ENCODE results near the gene BCR. TPM values are rescaled to one million over a fixed set of nuclear protein-coding genes. Genes with fewer than 3 reads are reported as not detected.

The BCR gene
- total RNA-seq, 2 experiments from 2014 or later, result 42.2 to 51.3 TPM

DNA sequence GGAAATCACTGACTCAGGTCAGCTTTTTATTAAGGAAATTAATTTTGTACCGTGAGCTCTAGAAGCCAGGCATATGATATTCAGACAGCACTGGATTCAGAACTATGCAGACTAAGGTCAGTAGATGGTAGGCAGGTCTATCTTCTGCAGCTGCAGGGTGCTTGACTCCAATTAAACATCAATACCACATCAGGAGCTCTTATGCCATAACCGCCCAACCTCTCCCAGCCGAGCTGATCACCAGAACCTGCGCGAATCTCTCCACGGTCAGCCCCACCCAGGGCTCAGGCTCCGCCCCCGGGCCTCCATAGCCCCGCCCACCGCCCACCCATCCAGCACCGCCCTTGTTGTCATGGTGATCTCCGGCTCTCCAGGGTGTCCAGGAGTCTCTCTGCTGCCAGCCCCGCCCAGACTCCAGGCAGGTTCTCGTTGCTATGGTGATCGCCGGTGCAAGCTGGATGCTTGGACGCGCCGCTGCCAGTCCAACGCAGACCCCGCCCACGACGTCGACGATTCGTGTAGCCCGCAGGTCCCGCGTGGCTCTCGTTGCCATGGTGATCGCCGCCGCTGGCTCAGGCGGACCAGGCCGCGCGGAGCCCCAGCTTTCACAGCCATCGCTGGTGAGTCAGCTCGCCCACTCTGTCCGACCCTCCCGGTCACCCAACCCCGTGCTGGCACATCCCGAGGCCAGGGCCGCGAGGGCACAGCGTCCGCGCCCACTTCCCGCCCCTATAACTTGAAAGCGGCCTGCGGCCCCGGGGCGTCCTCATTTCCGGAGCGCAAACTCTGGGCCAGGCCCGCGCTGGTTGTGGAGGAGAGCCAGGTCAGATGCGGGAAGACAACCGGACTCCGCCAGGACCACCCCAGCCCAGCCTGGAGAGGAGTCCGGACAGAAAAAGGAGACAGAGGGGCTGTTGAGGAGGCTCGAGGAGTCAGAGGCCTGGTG lies 35.1 kb upstream of the BCR start, which contains the start of gene RAB36:
Gene RAB36 (plus strand): TSS at position 546 of the 946 bp plus-strand sequence. CDS start 1,140 bp downstream, outside the sequence.
- ChIA-PET CTCF (ENCODE audit: unreplicated experiment) (interaction anchor here (2.0 kb wide), 1 partner anchor 12 kb away, joined by 6 read pairs; no protein-coding TSS in a partner anchor), POLR2A (interaction anchor here (0.5 to 1.9 kb wide), 9 partner anchors 8 to 175 kb away, joined by 3 to 10 read pairs (median 4); no protein-coding TSS in a partner anchor)
- no peaks in the 10 kb centered on the region for H4K20me1 ChIP-seq (ENCODE audit: insufficient read depth, low read length)
- H3K4me3 ChIP-seq (ENCODE audit: low read depth, low read length, poor library complexity, severe bottlenecking), result peak within 1 kb of the TSS; percentile 60
- no peak for TF ChIP-seq EZH2phosphoT487 (IDR thresholded peaks at IDR 0.05; ENCODE audit: borderline replicate concordance, low read depth, low read length)
- TF ChIP-seq, protein P1, sequence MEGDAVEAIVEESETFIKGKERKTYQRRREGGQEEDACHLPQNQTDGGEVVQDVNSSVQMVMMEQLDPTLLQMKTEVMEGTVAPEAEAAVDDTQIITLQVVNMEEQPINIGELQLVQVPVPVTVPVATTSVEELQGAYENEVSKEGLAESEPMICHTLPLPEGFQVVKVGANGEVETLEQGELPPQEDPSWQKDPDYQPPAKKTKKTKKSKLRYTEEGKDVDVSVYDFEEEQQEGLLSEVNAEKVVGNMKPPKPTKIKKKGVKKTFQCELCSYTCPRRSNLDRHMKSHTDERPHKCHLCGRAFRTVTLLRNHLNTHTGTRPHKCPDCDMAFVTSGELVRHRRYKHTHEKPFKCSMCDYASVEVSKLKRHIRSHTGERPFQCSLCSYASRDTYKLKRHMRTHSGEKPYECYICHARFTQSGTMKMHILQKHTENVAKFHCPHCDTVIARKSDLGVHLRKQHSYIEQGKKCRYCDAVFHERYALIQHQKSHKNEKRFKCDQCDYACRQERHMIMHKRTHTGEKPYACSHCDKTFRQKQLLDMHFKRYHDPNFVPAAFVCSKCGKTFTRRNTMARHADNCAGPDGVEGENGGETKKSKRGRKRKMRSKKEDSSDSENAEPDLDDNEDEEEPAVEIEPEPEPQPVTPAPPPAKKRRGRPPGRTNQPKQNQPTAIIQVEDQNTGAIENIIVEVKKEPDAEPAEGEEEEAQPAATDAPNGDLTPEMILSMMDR (conservative IDR thresholded peaks at IDR 0.05; ENCODE audit: low read length), result no peak
- H3K27ac ChIP-seq (ENCODE audit: low read depth, low read length, poor library complexity, severe bottlenecking), result no peak within 1 kb of the TSS
- no peaks in the 10 kb centered on the region for H3K36me3 ChIP-seq (ENCODE audit: insufficient read depth, low read length)
- peak; percentile 75 for DNase-seq (ENCODE audit: low spot score)
- intact Hi-C loops (cut with micrococcal nuclease; ENCODE audit: unreplicated experiment), result no loop called here
- peak within 1 kb of the TSS; percentile 82 for H3K4me2 ChIP-seq (ENCODE audit: low read length)
- peak within 1 kb of the TSS; percentile 92 for H2AFZ ChIP-seq (ENCODE audit: low read length)
- H3K9me3 ChIP-seq (ENCODE audit: low read length), result no peaks in the 10 kb centered on the region
- H3K79me2 ChIP-seq (ENCODE audit: insufficient read depth, low read depth, low read length), result no peaks in the 10 kb centered on the region
- H3K9me2 ChIP-seq (ENCODE audit: insufficient read depth, low read length), result no peaks in the 10 kb centered on the region
- peaks cover 62% of the 10 kb centered on the region for H3K4me1 ChIP-seq (ENCODE audit: insufficient read depth, low read length, poor library complexity, severe bottlenecking)
- BruUV-seq (replicated peaks), result no TSS peak

DNA sequence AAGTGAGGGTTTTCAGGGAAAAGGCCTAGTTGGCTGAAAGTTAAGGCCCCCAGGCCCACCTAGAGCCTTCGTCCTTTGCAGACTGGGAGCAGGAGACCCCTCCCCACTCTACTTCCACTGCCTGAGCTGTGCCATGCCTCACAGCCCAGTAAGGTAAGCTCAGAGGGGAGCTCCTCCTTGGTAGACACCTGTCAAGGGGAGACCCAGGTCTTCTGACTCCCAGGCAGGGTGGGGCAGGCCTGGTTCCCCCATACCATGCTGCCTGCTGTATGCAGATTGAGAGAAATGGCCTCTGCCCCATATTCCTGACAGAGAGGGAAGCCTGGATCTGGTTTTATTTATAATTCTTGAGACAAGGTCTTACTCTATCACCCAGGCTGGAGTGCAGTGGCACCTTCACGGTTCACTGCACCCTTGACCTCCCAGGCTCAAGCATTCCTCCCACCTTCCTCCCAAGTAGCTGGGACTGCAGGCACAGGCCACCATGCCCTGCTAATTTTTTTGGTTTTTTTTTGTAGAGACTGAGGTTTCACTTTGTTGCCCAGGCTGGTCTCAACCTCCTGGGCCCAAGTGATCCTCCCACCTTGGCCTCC lies 34.3 kb upstream of the BCR start:
- DNase-seq (ENCODE audit: low spot score), result no peak
- Histone ChIP-seq H3K4me3 (ENCODE audit: low read depth, low read length, poor library complexity, severe bottlenecking) (peak overlapping the region; percentile 60), H3K27ac (ENCODE audit: low read depth, low read length, poor library complexity, severe bottlenecking) (no peak overlapping the region), H3K4me1 (ENCODE audit: insufficient read depth, low read length, poor library complexity, severe bottlenecking) (peaks cover 54% of the 10 kb centered on the region), H3K9me3 (ENCODE audit: low read length) (no peaks in the 10 kb centered on the region), H2AFZ (ENCODE audit: low read length) (peak overlapping the region; percentile 92; the same call in 1 of the 2 replicates), H3K9me2 (ENCODE audit: insufficient read depth, low read length) (no peaks in the 10 kb centered on the region), H3K4me2 (ENCODE audit: low read length) (peak overlapping the region; percentile 82), H3K36me3 (ENCODE audit: insufficient read depth, low read length) (no peaks in the 10 kb centered on the region), H3K79me2 (ENCODE audit: insufficient read depth, low read depth, low read length) (no peaks in the 10 kb centered on the region), H4K20me1 (ENCODE audit: insufficient read depth, low read length) (no peaks in the 10 kb centered on the region)
- POLR2A ChIA-PET, result interaction anchor here (0.5 to 1.6 kb wide), 5 partner anchors 8 to 176 kb away, joined by 3 to 4 read pairs (median 3); no protein-coding TSS in a partner anchor
- no TSS peak for BruUV-seq (replicated peaks)
- intact Hi-C loops (cut with micrococcal nuclease; ENCODE audit: unreplicated experiment), result no loop called here
- CTCF ChIA-PET (ENCODE audit: unreplicated experiment), result interaction anchor here (2.0 kb wide), 1 partner anchor 11 kb away, joined by 6 read pairs; no protein-coding TSS in a partner anchor
- TF ChIP-seq, protein P1 (conservative IDR thresholded peaks at IDR 0.05; ENCODE audit: low read length), result no peak
- no peak for TF ChIP-seq EZH2phosphoT487 (IDR thresholded peaks at IDR 0.05; ENCODE audit: borderline replicate concordance, low read depth, low read length)
